GM12801 (cell line): ENCODE data around the gene CLEC6A.

Source experiments
- CTCF ChIP-seq: IDR thresholded peaks from one replicate; pipeline ENCODE4 v1.5.1; 2011; ENCODE audit warnings: control low read depth; ENCODE audit not compliant: insufficient read length; ENCODE audit errors: extremely low read depth

Gene CLEC6A

GRCh38 chr12:8453796-8454195 lies 2.0 kb upstream of the CLEC6A start:
- no peak for TF ChIP-seq CTCF

- TF ChIP-seq CTCF, result no peak
Measured at GRCh38 chr12:8455271-8455670, 491 bp upstream of the CLEC6A start.

DNA sequence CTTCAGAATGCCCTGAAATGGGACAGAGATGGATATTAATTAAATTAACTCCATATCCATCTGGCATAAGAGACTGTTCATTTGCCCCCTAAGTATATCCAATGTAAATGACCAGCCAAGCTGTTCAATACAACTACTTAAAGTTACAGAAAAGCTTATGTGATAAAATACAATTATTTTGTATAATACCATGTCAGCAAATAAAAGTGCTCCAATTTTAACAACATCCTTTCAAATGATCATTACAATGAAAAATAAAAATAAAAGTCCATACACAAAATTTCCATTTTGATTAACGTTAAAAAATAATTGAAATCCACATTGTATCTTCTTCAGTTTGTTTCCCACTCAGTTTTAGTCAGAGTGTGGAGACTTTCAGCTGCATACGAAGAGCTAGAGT lies 5.7 kb downstream of the CLEC6A start:
- TF ChIP-seq CTCF, result no peak

DNA sequence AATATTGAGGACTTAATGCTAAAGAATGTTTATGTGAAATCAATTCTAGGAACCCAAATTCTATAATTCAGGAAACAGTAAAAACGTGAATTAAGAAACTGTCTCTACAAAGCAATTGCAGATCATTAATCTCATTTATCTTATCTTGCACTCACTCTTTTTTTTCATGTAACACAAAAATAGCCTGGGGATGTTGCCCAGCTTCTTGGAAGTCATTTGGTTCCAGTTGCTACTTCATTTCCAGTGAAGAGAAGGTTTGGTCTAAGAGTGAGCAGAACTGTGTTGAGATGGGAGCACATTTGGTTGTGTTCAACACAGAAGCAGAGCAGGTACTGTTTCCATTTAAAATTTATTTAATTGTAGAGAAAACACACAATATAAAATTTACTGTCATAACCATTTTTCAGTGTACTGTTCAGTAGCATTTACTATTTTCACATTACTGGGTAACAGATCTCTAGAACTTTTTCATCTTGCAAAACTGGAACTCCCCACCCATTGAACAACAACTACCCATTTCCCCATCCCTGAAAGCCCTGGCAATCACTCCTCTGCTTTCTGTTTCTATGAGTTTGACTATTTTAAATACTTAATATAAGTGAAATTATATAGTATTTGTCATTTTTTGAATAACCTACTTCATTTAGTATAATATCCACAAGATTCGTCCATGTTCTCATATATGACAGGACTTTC lies 9.7 kb downstream of the CLEC6A start:
- no peak for TF ChIP-seq CTCF

GRCh38 chr12:8466241-8466640 lies 10.5 kb downstream of the CLEC6A start:
- no peak for TF ChIP-seq CTCF

DNA sequence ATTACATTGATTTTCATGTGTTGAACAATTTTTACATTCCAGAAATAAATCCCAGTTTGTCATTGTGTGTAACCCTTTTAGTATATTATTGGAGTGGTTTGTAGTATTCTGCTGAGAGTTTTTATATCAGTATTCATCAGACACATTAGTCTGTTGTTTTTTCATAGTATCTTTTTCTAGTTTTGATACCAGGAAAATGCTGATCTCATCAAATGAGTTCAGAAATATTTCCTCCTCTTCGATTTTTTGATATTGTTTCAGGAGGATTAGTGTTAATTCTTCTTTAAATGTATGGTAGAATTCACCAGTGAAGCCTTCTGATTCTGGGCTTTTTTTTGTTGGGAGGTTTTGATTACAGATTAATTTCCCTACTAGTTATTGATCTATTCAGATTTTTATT lies 15.3 kb downstream of the CLEC6A start:
- no peak for TF ChIP-seq CTCF

DNA sequence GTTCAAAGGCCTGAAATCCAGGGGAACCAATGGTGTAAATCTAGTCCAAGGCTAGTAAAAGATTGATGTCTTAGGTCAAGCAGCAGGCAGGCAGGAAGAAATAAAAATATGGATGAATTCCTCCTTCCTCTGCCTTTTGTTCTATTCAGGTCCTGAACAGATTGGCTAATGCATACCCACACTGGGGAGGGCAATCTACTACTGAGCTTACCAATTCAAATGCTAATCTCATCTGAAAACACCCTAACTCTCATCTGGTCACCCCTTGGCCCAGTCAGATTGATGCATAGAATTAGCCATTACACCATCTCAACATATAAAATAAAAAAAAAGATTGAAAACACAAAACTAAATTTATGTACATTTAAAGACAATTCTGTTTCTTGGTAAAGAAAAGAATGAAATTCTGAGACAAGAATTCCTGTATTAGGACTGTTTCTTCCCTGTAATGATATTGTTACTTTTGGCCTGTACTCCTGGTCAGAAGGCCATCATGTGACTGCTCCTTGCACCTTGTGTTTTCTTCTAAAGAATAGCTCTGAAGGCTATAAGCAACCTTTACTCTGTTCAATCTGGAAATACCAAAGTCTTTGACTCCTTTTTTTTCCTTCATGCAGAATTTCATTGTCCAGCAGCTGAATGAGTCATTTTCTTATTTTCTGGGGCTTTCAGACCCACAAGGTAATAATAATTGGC lies 19.9 kb downstream of the CLEC6A start:
- no peak for TF ChIP-seq CTCF
